HEK293 (cell line): ENCODE results near the gene GHRH.

Experiments used
- CTCF ChIP-seq: fragments of 450-650 bp; formaldehyde crosslinking; IDR thresholded peaks from 2 replicates; pipeline ENCODE4 v1.5.1; 2016; ENCODE audit warnings: missing biosample characterization, missing genetic modification characterization
- ELK4 ChIP-seq: IDR thresholded peaks from 2 replicates; pipeline ENCODE4 v1.6.1; 2011; ENCODE audit warnings: mild to moderate bottlenecking, low read depth, low read length, borderline replicate concordance
- RBAK ChIP-seq: fragments of 450-650 bp; formaldehyde crosslinking; IDR thresholded peaks from 2 replicates; pipeline ENCODE4 v1.5.1; 2016; ENCODE audit warnings: missing biosample characterization, missing genetic modification characterization
- TCF7L2 ChIP-seq: IDR thresholded peaks from 2 replicates; pipeline ENCODE4 v1.6.1; 2011; ENCODE audit warnings: low read depth, mild to moderate bottlenecking, inconsistent platforms, low read length, moderate library complexity, borderline replicate concordance
- YY1 ChIP-seq: fragments of 450-650 bp; formaldehyde crosslinking; IDR thresholded peaks from 2 replicates; pipeline ENCODE4 v1.5.1; 2018; ENCODE audit warnings: missing biosample characterization, missing genetic modification characterization
- ZBTB21 ChIP-seq: fragments of 450-650 bp; formaldehyde crosslinking; IDR thresholded peaks from 2 replicates; pipeline ENCODE4 v1.5.1; 2017; ENCODE audit warnings: missing biosample characterization, missing genetic modification characterization
- ZBTB7A ChIP-seq: fragments of 450-650 bp; formaldehyde crosslinking; IDR thresholded peaks from 2 replicates; pipeline ENCODE4 v1.5.1; 2016; ENCODE audit warnings: low read depth, missing biosample characterization, missing genetic modification characterization
- ZNF24 ChIP-seq: fragments of 450-650 bp; formaldehyde crosslinking; IDR thresholded peaks from 2 replicates; pipeline ENCODE4 v1.5.1; 2016; ENCODE audit warnings: missing biosample characterization, missing genetic modification characterization
- ZNF274 ChIP-seq, 2 experiments: fragments of 200-500 bp in 1 of 2; fragments of 450-650 bp in 1 of 2; sonication (Bioruptor generic) in 1 of 2; formaldehyde crosslinking in 1 of 2; IDR thresholded peaks; 2 replicates each; pipeline versions ENCODE4 v1.5.1 to v1.6.1; 2014 to 2016; ENCODE audit warnings: borderline replicate concordance in 1 of 2, inconsistent platforms in 1 of 2, low read length in 1 of 2, missing biosample characterization in 1 of 2, missing genetic modification characterization in 1 of 2
- ZNF302 ChIP-seq: fragments of 450-650 bp; formaldehyde crosslinking; IDR thresholded peaks from 2 replicates; pipeline ENCODE4 v1.5.1; 2016; ENCODE audit warnings: missing biosample characterization, missing genetic modification characterization, low read depth
- ZNF311 ChIP-seq: fragments of 450-650 bp; formaldehyde crosslinking; IDR thresholded peaks from 2 replicates; pipeline ENCODE4 v1.5.1; 2017; ENCODE audit warnings: missing biosample characterization, missing genetic modification characterization, borderline replicate concordance
- ZNF518A ChIP-seq: fragments of 450-650 bp; formaldehyde crosslinking; conservative IDR thresholded peaks from 2 replicates; pipeline ENCODE4 v1.5.1; 2016; ENCODE audit warnings: low read depth, missing biosample characterization, missing genetic modification characterization
- ZNF747 ChIP-seq: fragments of 450-650 bp; formaldehyde crosslinking; IDR thresholded peaks from 2 replicates; pipeline ENCODE4 v1.5.1; 2016; ENCODE audit warnings: missing biosample characterization, missing genetic modification characterization

- TF ChIP-seq CTCF = no peak
- TF ChIP-seq TCF7L2 = no peak
- TF ChIP-seq RBAK = no peak
- TF ChIP-seq ZNF24 (tag by site-specific recombination) = no peak
- no peak for TF ChIP-seq ZNF518A (tag by site-specific recombination)
- TF ChIP-seq YY1 = no peak
- TF ChIP-seq ZBTB7A (tag by site-specific recombination) = no peak
- TF ChIP-seq ZNF747 = no peak
- no peak for TF ChIP-seq ZNF274 (IDR thresholded peaks at IDR 0.05; ENCODE audit: low read length)
- no peak for TF ChIP-seq ZNF274 (tag by site-specific recombination; IDR thresholded peaks at IDR 0.05; ENCODE audit: borderline replicate concordance)
- no peak for TF ChIP-seq ZNF302 (tag by site-specific recombination)
- no peak for TF ChIP-seq ELK4
- no peak for TF ChIP-seq ZBTB21 (tag by site-specific recombination)
- no peak for TF ChIP-seq ZNF311 (tag by site-specific recombination)
Measured at GRCh38 chr20:37209193-37209592, 52.4 kb downstream of the GHRH start.
